Measurements from ENCODE around the gene DYNLT1.

DNA sequence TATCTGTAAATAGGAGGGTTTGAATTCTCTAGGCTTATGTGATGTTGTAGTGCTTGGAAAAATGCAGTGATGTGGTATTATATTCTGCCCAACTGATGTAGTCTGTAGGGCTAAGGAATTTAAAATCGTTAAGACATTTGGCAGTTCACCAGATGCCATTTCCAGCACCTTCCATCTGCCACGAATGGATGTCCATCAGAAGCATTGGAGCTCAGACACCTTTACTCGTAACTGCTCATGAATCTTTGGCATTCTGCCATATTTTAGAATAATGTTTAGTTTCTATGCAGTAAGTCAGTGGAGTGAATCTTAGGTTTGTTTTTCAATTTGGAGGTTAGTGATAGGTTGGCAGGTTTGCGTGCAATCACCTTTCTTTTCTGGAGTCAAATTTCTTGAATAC is 3.0 kb upstream of the DYNLT1 start:
- TF ChIP-seq, protein P1, sequence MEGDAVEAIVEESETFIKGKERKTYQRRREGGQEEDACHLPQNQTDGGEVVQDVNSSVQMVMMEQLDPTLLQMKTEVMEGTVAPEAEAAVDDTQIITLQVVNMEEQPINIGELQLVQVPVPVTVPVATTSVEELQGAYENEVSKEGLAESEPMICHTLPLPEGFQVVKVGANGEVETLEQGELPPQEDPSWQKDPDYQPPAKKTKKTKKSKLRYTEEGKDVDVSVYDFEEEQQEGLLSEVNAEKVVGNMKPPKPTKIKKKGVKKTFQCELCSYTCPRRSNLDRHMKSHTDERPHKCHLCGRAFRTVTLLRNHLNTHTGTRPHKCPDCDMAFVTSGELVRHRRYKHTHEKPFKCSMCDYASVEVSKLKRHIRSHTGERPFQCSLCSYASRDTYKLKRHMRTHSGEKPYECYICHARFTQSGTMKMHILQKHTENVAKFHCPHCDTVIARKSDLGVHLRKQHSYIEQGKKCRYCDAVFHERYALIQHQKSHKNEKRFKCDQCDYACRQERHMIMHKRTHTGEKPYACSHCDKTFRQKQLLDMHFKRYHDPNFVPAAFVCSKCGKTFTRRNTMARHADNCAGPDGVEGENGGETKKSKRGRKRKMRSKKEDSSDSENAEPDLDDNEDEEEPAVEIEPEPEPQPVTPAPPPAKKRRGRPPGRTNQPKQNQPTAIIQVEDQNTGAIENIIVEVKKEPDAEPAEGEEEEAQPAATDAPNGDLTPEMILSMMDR (IDR thresholded peaks at IDR 0.05), result no peak
- no peak for TF ChIP-seq POLR2A (IDR thresholded peaks at IDR 0.05)
